DOHH2 (cell line): ENCODE measurements around the gene WWOX.

ENCODE experiments used
- H3F3A ChIP-seq: fragments of 200-600 bp; sonication (generic), shearing (Covaris generic); 2 replicates; pipeline ENCODE4 v1.6.0; 2016; ENCODE audit warnings: antibody characterized with exemption, mild to moderate bottlenecking; ENCODE audit not compliant: control insufficient read depth, insufficient read depth
- H3K27ac ChIP-seq: fragments of 200-600 bp; sonication (generic); 2 replicates; pipeline ENCODE4 v1.5.1; 2014; ENCODE audit warnings: low read depth, mild to moderate bottlenecking, low read length, moderate library complexity
- H3K27me3 ChIP-seq: fragments of 200-600 bp; sonication (generic); 2 replicates; pipeline ENCODE4 v1.6.1; 2014; ENCODE audit warnings: mild to moderate bottlenecking, low read length, mixed read lengths; ENCODE audit not compliant: control insufficient read depth
- H3K36me3 ChIP-seq: fragments of 200-600 bp; sonication (generic); 2 replicates; pipeline ENCODE4 v1.6.1; 2014; ENCODE audit warnings: mild to moderate bottlenecking, low read length, moderate library complexity, mixed read lengths; ENCODE audit not compliant: control insufficient read depth
- H3K4me1 ChIP-seq: fragments of 200-600 bp; sonication (generic); 2 replicates; pipeline ENCODE4 v1.6.1; 2014; ENCODE audit warnings: mild to moderate bottlenecking, low read length, mixed read lengths; ENCODE audit not compliant: control insufficient read depth
- H3K4me2 ChIP-seq: fragments of 200-600 bp; sonication (generic); 2 replicates; pipeline ENCODE4 v1.6.0; 2014; ENCODE audit warnings: mild to moderate bottlenecking, low read length, moderate library complexity
- H3K4me3 ChIP-seq: fragments of 200-600 bp; sonication (generic); 2 replicates; pipeline ENCODE4 v1.5.1; 2014; ENCODE audit warnings: mild to moderate bottlenecking, low read length, mixed read lengths
- H3K79me2 ChIP-seq: fragments of 200-600 bp; sonication (generic); 2 replicates; pipeline ENCODE4 v1.6.1; 2014; ENCODE audit warnings: mild to moderate bottlenecking, low read length, mixed read lengths; ENCODE audit not compliant: control insufficient read depth
- H3K9me2 ChIP-seq: fragments of 200-600 bp; sonication (generic); replicated peaks from 2 replicates; pipeline ENCODE4 v1.6.1; 2014; ENCODE audit warnings: mild to moderate bottlenecking, low read length, mixed read lengths; ENCODE audit not compliant: control insufficient read depth
- H3K9me3 ChIP-seq: fragments of 200-600 bp; sonication (generic); 2 replicates; pipeline ENCODE4 v1.6.1; 2014; ENCODE audit warnings: antibody characterized with exemption, low read length, mixed read lengths; ENCODE audit not compliant: control insufficient read depth, insufficient read depth
- H4K20me1 ChIP-seq: fragments of 200-600 bp; sonication (generic); 2 replicates; pipeline ENCODE4 v1.6.0; 2014; ENCODE audit warnings: low read depth, mild to moderate bottlenecking, antibody characterized with exemption, low read length, moderate library complexity; ENCODE audit not compliant: control insufficient read depth, insufficient read depth
- CTCF ChIP-seq: fragments of 200-600 bp; sonication (generic); IDR thresholded peaks from one replicate; pipeline ENCODE4 v1.5.1; 2014; ENCODE audit warnings: antibody characterized with exemption, mild to moderate bottlenecking, low read depth, low read length; ENCODE audit not compliant: poor library complexity, severe bottlenecking
- EZH2phosphoT487 ChIP-seq: fragments of 200-600 bp; sonication (generic); IDR thresholded peaks from 2 replicates; pipeline ENCODE4 v1.6.1; 2017; ENCODE audit warnings: borderline replicate concordance, mild to moderate bottlenecking, antibody characterized with exemption, low read length, moderate library complexity, mixed read lengths

The WWOX gene

GRCh38 chr16:78764478-78764877 lies 665.0 kb downstream of the WWOX start:
- H4K20me1 ChIP-seq, result no peaks in the 10 kb centered on the region
- H3K79me2 ChIP-seq, result no peaks in the 10 kb centered on the region
- H3K36me3 ChIP-seq, result no peaks in the 10 kb centered on the region
- H3K9me2 ChIP-seq, result no peaks in the 10 kb centered on the region
- no peaks in the 10 kb centered on the region for H3K4me1 ChIP-seq
- H3K27ac ChIP-seq, result no peak overlapping the region
- no peak overlapping the region for H3K4me2 ChIP-seq
- no peaks in the 10 kb centered on the region for H3K27me3 ChIP-seq
- no peaks in the 10 kb centered on the region for H3K9me3 ChIP-seq
- H3F3A ChIP-seq, result no peaks in the 10 kb centered on the region
- no peak for TF ChIP-seq CTCF
- no peak for TF ChIP-seq EZH2phosphoT487
- no peak overlapping the region for H3K4me3 ChIP-seq

DNA sequence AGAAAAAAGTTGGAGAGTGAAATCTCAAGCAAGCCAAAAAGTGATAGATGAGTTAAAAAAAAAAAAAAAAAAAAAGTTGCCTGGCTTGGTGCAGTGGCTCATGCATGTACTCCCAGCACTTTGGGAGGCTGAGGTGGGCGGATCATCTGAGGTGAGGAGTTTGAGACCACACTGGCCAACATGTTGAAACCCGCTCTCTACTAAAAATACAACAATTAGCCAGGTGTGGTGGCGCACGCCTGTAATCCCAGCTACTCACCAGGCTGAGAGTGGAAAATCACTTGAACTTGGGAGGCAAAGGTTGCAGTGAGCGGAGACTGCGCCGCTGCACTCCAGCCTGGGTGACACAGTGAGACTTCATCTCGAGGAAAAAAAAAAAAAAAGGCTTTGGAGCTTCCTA lies 668.8 kb downstream of the WWOX start:
- Histone ChIP-seq H3K27ac (no peak overlapping the region), H3K79me2 (no peaks in the 10 kb centered on the region), H3K9me3 (no peaks in the 10 kb centered on the region), H3K9me2 (no peaks in the 10 kb centered on the region), H3K4me2 (no peak overlapping the region), H4K20me1 (no peaks in the 10 kb centered on the region), H3K36me3 (no peaks in the 10 kb centered on the region), H3K4me3 (no peak overlapping the region), H3K4me1 (no peaks in the 10 kb centered on the region), H3F3A (no peaks in the 10 kb centered on the region), H3K27me3 (no peaks in the 10 kb centered on the region)
- TF ChIP-seq CTCF (no peak), EZH2phosphoT487 (no peak)

GRCh38 chr16:78768718-78769117 lies 669.3 kb downstream of the WWOX start:
- Histone ChIP-seq H3K36me3 (no peaks in the 10 kb centered on the region), H3K9me2 (no peaks in the 10 kb centered on the region), H3K4me1 (no peaks in the 10 kb centered on the region), H3F3A (no peaks in the 10 kb centered on the region), H3K4me3 (no peak overlapping the region), H3K27me3 (no peaks in the 10 kb centered on the region), H3K9me3 (no peaks in the 10 kb centered on the region), H3K27ac (no peak overlapping the region), H3K4me2 (no peak overlapping the region), H3K79me2 (no peaks in the 10 kb centered on the region), H4K20me1 (no peaks in the 10 kb centered on the region)
- TF ChIP-seq EZH2phosphoT487 (no peak), CTCF (no peak)
